ENCODE data around the gene COL3A1.

- TF ChIP-seq CTCF (conservative IDR thresholded peaks at IDR 0.05), result no peak
- TF ChIP-seq EZH2 (IDR thresholded peaks at IDR 0.05; ENCODE audit: low read depth), result no peak
These were observed 75.6 kb downstream of the COL3A1 start for GRCh38 chr2:189049709-189050164.
